Measurements from ENCODE around the gene SCFD2. TPM values are rescaled to one million over a fixed set of nuclear protein-coding genes. Genes with fewer than 3 reads are reported as not detected.

Gene SCFD2
- total RNA-seq, 1 experiment from 2014 or later: 36.6 TPM

GRCh38 chr4:52910115-52910514, 455.7 kb downstream of the SCFD2 start:
- ATAC-seq (no peak), DNase-seq (no peak)
- no peak overlapping the region for H3K27ac ChIP-seq (ENCODE audit: low read length)
- H3K9ac ChIP-seq (ENCODE audit: low read length): no peak overlapping the region
- no peaks in the 10 kb centered on the region for H4K20me1 ChIP-seq (ENCODE audit: low read length)
- H3K79me2 ChIP-seq (ENCODE audit: low read length): no peaks in the 10 kb centered on the region
- ChIA-PET CTCF (interaction anchor here (0.6 kb wide), 1 partner anchor 1067 kb away, joined by 3 read pairs; the partner anchor contains the start of gene DCUN1D4), POLR2A (ENCODE audit: unreplicated experiment) (interaction anchor here (0.5 kb wide), 1 partner anchor 16 kb away, joined by 5 read pairs; no protein-coding TSS in a partner anchor)
- no peak overlapping the region for H3K4me3 ChIP-seq (ENCODE audit: low read length)
- H3K9me2 ChIP-seq (replicated peaks; ENCODE audit: low read length): no peaks in the 10 kb centered on the region
- no peaks in the 10 kb centered on the region for H3F3A ChIP-seq (ENCODE audit: low read length, unreplicated experiment)
- no peaks in the 10 kb centered on the region for H3K36me3 ChIP-seq (ENCODE audit: low read depth, low read length)
- H3K4me1 ChIP-seq (ENCODE audit: insufficient read depth, low read length): peaks cover 6% of the 10 kb centered on the region; the same call in 1 of the 2 replicates
- H3K9me3 ChIP-seq (ENCODE audit: low read length): no peaks in the 10 kb centered on the region
- BruUV-seq (replicated peaks): no TSS peak
- no peak overlapping the region for H2AFZ ChIP-seq (ENCODE audit: low read length)
- TF ChIP-seq CTCF (conservative IDR thresholded peaks at IDR 0.05; ENCODE audit: low read depth, low read length) (no peak), EZH2phosphoT487 (IDR thresholded peaks at IDR 0.05; ENCODE audit: borderline replicate concordance, low read length) (no peak), EZH2 (IDR thresholded peaks at IDR 0.05; ENCODE audit: low read length, unreplicated experiment) (no peak)
- H3K4me2 ChIP-seq (ENCODE audit: low read length): no peak overlapping the region
- intact Hi-C loops (cut with micrococcal nuclease): no loop called here
- no peaks in the 10 kb centered on the region for H3K27me3 ChIP-seq (ENCODE audit: low read length)

GRCh38 chr4:52907510-52907909, 458.4 kb downstream of the SCFD2 start:
- H3K4me1 ChIP-seq (ENCODE audit: insufficient read depth, low read length): no peaks in the 10 kb centered on the region
- H2AFZ ChIP-seq (ENCODE audit: low read length): no peak overlapping the region
- no peaks in the 10 kb centered on the region for H4K20me1 ChIP-seq (ENCODE audit: low read length)
- H3K9me2 ChIP-seq (replicated peaks; ENCODE audit: low read length): no peaks in the 10 kb centered on the region
- H3K27ac ChIP-seq (ENCODE audit: low read length): no peak overlapping the region
- no peak overlapping the region for H3K4me3 ChIP-seq (ENCODE audit: low read length)
- H3K9ac ChIP-seq (ENCODE audit: low read length): no peak overlapping the region
- H3K79me2 ChIP-seq (ENCODE audit: low read length): no peaks in the 10 kb centered on the region
- H3K27me3 ChIP-seq (ENCODE audit: low read length): no peaks in the 10 kb centered on the region
- no peak for DNase-seq
- no peak overlapping the region for H3K4me2 ChIP-seq (ENCODE audit: low read length)
- ChIA-PET POLR2A (ENCODE audit: unreplicated experiment) (no interaction called here), CTCF (no interaction called here)
- no peaks in the 10 kb centered on the region for H3K9me3 ChIP-seq (ENCODE audit: low read length)
- H3F3A ChIP-seq (ENCODE audit: low read length, unreplicated experiment): no peaks in the 10 kb centered on the region
- no TSS peak for BruUV-seq (replicated peaks)
- intact Hi-C loops (cut with micrococcal nuclease): no loop called here
- TF ChIP-seq CTCF (conservative IDR thresholded peaks at IDR 0.05; ENCODE audit: low read depth, low read length): no peak
- TF ChIP-seq EZH2phosphoT487 (IDR thresholded peaks at IDR 0.05; ENCODE audit: borderline replicate concordance, low read length): no peak
- no peak for TF ChIP-seq EZH2 (IDR thresholded peaks at IDR 0.05; ENCODE audit: low read length, unreplicated experiment)
- ATAC-seq: no peak
- no peaks in the 10 kb centered on the region for H3K36me3 ChIP-seq (ENCODE audit: low read depth, low read length)

- intact Hi-C loops (cut with micrococcal nuclease): no loop called here
- H3F3A ChIP-seq (ENCODE audit: low read length, unreplicated experiment): no peaks in the 10 kb centered on the region
- H3K36me3 ChIP-seq (ENCODE audit: low read depth, low read length): no peaks in the 10 kb centered on the region
- H3K9ac ChIP-seq (ENCODE audit: low read length): no peak overlapping the region
- H3K4me3 ChIP-seq (ENCODE audit: low read length): no peak overlapping the region
- H4K20me1 ChIP-seq (ENCODE audit: low read length): no peaks in the 10 kb centered on the region
- no peak overlapping the region for H3K4me2 ChIP-seq (ENCODE audit: low read length)
- H3K27ac ChIP-seq (ENCODE audit: low read length): no peak overlapping the region
- no peak for ATAC-seq
- BruUV-seq (replicated peaks): no TSS peak
- TF ChIP-seq CTCF (conservative IDR thresholded peaks at IDR 0.05; ENCODE audit: low read depth, low read length) (no peak), EZH2 (IDR thresholded peaks at IDR 0.05; ENCODE audit: low read length, unreplicated experiment) (no peak), EZH2phosphoT487 (IDR thresholded peaks at IDR 0.05; ENCODE audit: borderline replicate concordance, low read length) (no peak)
- CTCF ChIA-PET: no interaction called here
- no peaks in the 10 kb centered on the region for H3K79me2 ChIP-seq (ENCODE audit: low read length)
- no peaks in the 10 kb centered on the region for H3K27me3 ChIP-seq (ENCODE audit: low read length)
- no peak overlapping the region for H2AFZ ChIP-seq (ENCODE audit: low read length)
- H3K9me2 ChIP-seq (replicated peaks; ENCODE audit: low read length): no peaks in the 10 kb centered on the region
- no peaks in the 10 kb centered on the region for H3K9me3 ChIP-seq (ENCODE audit: low read length)
- no peaks in the 10 kb centered on the region for H3K4me1 ChIP-seq (ENCODE audit: insufficient read depth, low read length)
- POLR2A ChIA-PET (ENCODE audit: unreplicated experiment): no interaction called here
- DNase-seq: no peak
These were observed 461.4 kb downstream of the SCFD2 start for GRCh38 chr4:52904421-52904820.

All from PC-3 (cell line).